HepG2 (cell line): Measurements from ENCODE around the gene COG8. TPM values are rescaled to one million over a fixed set of nuclear protein-coding genes. Genes with fewer than 3 reads are reported as not detected.

Experiments
- ELK4 ChIP-seq: sonication (generic); formaldehyde crosslinking; IDR thresholded peaks from 2 replicates; pipeline ENCODE4 v1.9.0; 2021; ENCODE audit warnings: missing genetic modification reagents, borderline replicate concordance
- EP300 ChIP-seq, 3 experiments: sonication (generic) in 1 of 3; formaldehyde crosslinking in 1 of 3; IDR thresholded peaks; 2 replicates each; pipeline versions ENCODE4 v1.5.1 to v1.6.1; 2011 to 2020; ENCODE audit warnings: low read depth in 2 of 3, low read length in 2 of 3, borderline replicate concordance in 1 of 3, improper control_type of control experiment in 1 of 3, mild to moderate bottlenecking in 1 of 3, missing genetic modification reagents in 1 of 3, moderate library complexity in 1 of 3
- HOMEZ ChIP-seq: IDR thresholded peaks from 2 replicates; pipeline ENCODE4 v1.6.1; 2016; ENCODE audit warnings: low read depth
- MTA3 ChIP-seq: sonication (generic); formaldehyde crosslinking; IDR thresholded peaks from 2 replicates; pipeline ENCODE4 v1.4.0; 2020; ENCODE audit warnings: missing genetic modification reagents
- POLR2AphosphoS5 ChIP-seq: IDR thresholded peaks from 2 replicates; pipeline ENCODE4 v1.6.1; 2012; ENCODE audit warnings: low read depth, low read length
- RELA ChIP-seq: sonication (generic); formaldehyde crosslinking; IDR thresholded peaks from 2 replicates; pipeline ENCODE4 v1.4.0; 2020; ENCODE audit warnings: missing genetic modification reagents
- RNF219 ChIP-seq: sonication (generic); formaldehyde crosslinking; IDR thresholded peaks from 2 replicates; pipeline ENCODE4 v1.5.0; 2020; ENCODE audit warnings: mild to moderate bottlenecking, missing genetic modification reagents
- WIZ ChIP-seq: sonication (generic); formaldehyde crosslinking; IDR thresholded peaks from 2 replicates; pipeline ENCODE4 v1.5.1; 2020; ENCODE audit warnings: mild to moderate bottlenecking, missing genetic modification reagents
- ZNF142 ChIP-seq: sonication (generic); formaldehyde crosslinking; IDR thresholded peaks from 2 replicates; pipeline ENCODE4 v1.4.0; 2020; ENCODE audit warnings: missing genetic modification reagents
- ZNF256 ChIP-seq: sonication (generic); formaldehyde crosslinking; conservative IDR thresholded peaks from 2 replicates; pipeline ENCODE4 v1.4.0; 2020; ENCODE audit warnings: missing genetic modification reagents
- ZNF547 ChIP-seq: sonication (generic); formaldehyde crosslinking; IDR thresholded peaks from 2 replicates; pipeline ENCODE4 v1.5.1; 2020; ENCODE audit warnings: mild to moderate bottlenecking, missing genetic modification reagents
- ZNF557 ChIP-seq: sonication (generic); formaldehyde crosslinking; IDR thresholded peaks from 2 replicates; pipeline ENCODE4 v1.4.0; 2020; ENCODE audit warnings: missing genetic modification reagents
- ZNF569 ChIP-seq: sonication (generic); formaldehyde crosslinking; IDR thresholded peaks from 2 replicates; pipeline ENCODE4 v1.5.0; 2020; ENCODE audit warnings: mild to moderate bottlenecking, missing genetic modification reagents, moderate library complexity, borderline replicate concordance
- ZNF572 ChIP-seq: sonication (generic); formaldehyde crosslinking; IDR thresholded peaks from 2 replicates; pipeline ENCODE4 v1.5.1; 2020; ENCODE audit warnings: mild to moderate bottlenecking, missing genetic modification reagents
- ZNF883 ChIP-seq: sonication (generic); formaldehyde crosslinking; IDR thresholded peaks from 2 replicates; pipeline ENCODE4 v1.5.1; 2020; ENCODE audit warnings: mild to moderate bottlenecking, missing genetic modification reagents; ENCODE audit errors: not compliant biosample characterization
- polyA plus RNA-seq, 8 experiments: library from polyadenylated mRNA; depleted of rRNA in 3 of 8; stranded (reverse) in 7 of 8; unstranded in 1 of 8; fragments of >200 nt; fragmentation: Illumina TruSeq in 4 of 8; extraction: Trizol in 4 of 8; gene quantifications; 2 replicates each; pipeline versions ENCODE4 v1.2.1 to v1.2.3, GENCODE V29; 2011 to 2016; ENCODE audit warnings: low read depth in 4 of 8, missing spikeins in 1 of 8, mixed read lengths in 1 of 8; ENCODE audit not compliant: insufficient read depth in 1 of 8
- total RNA-seq, 5 experiments: library from RNA; depleted of rRNA; stranded (reverse); fragments of >200 nt; fragmentation: Illumina TruSeq; extraction: Trizol; gene quantifications; 2 replicates each; pipeline ENCODE4 v1.2.3, GENCODE V29; 2016; ENCODE audit warnings: low read depth in 1 of 5

The COG8 gene
- total and polyA plus RNA-seq, 2 of the 13 experiments (the other 11 are each of a cell fraction or from before 2014, with no cell fraction given): 45.5 to 52.1 TPM

GRCh38 chr16:69326172-69326873, 13.0 kb downstream of the COG8 start (continued):
- TF ChIP-seq ZNF256 (CRISPR knock-in tag): no peak
- peak; percentile 46; the same call in 1 of the 2 replicates for TF ChIP-seq ZNF547 (CRISPR knock-in tag)
- TF ChIP-seq POLR2AphosphoS5: no peak; the same call in 1 of the 2 replicates
- TF ChIP-seq ELK4 (CRISPR knock-in tag): no peak
- TF ChIP-seq ZNF569 (CRISPR knock-in tag): no peak
- TF ChIP-seq EP300 (IDR thresholded peaks at IDR 0.05; ENCODE audit: low read depth in 2 of 2, low read length in 2 of 2): peak; percentile 33 to 40; a peak in 3 of 4 replicates
- no peak for TF ChIP-seq EP300 (CRISPR knock-in tag; IDR thresholded peaks at IDR 0.05; ENCODE audit: borderline replicate concordance)
- no peak for TF ChIP-seq RNF219 (CRISPR knock-in tag)
- TF ChIP-seq MTA3 (CRISPR knock-in tag): no peak
- no peak for TF ChIP-seq RELA (CRISPR knock-in tag)
- peak; percentile 71 for TF ChIP-seq HOMEZ (CRISPR knock-in tag)
- no peak for TF ChIP-seq ZNF572 (CRISPR knock-in tag)
- no peak; the same call in 1 of the 2 replicates for TF ChIP-seq WIZ (CRISPR knock-in tag)
- no peak for TF ChIP-seq ZNF142 (CRISPR knock-in tag)
- no peak for TF ChIP-seq ZNF557 (CRISPR knock-in tag)
- peak; percentile 73 for TF ChIP-seq ZNF883 (CRISPR knock-in tag)
